Measurements from ENCODE around the gene GAPDHS. TPM values are rescaled to one million over a fixed set of nuclear protein-coding genes. Genes with fewer than 3 reads are reported as not detected.

The GAPDHS gene
- total and polyA plus RNA-seq, 5 donors from 2014 or later, result not detected

GRCh38 chr19:35549879-35550523 is 16.7 kb downstream of the GAPDHS start:
- Mint-ChIP-seq H3K9me3 (peaks cover 0 to 1% (median 0%) of the 10 kb centered on the region in 7 donors), H3K27ac (no peak overlapping the region), H3K4me3 (no peak overlapping the region), H3K27me3 (no peaks in the 10 kb centered on the region), H3K4me1 (peaks cover 6 to 29% (median 18%) of the 10 kb centered on the region in 4 donors), H3K36me3 (peaks cover 5% of the 10 kb centered on the region)
- no peak overlapping the region for H3K27ac ChIP-seq (ENCODE audit: insufficient read depth, low read length, poor library complexity, severe bottlenecking)
- DNase-seq, result no peak
- ATAC-seq (ENCODE audit: low read depth in 2 of 2), result no peak
- H3K27me3 ChIP-seq (ENCODE audit: control insufficient read depth, insufficient read depth, low read length), result no peaks in the 10 kb centered on the region
- H3K9me3 ChIP-seq (ENCODE audit: control insufficient read depth in 2 of 2, low read length in 2 of 2), result no peaks in the 10 kb centered on the region
- no peak overlapping the region for H3K4me3 ChIP-seq (ENCODE audit: low read depth, low read length)
- peaks cover 2% of the 10 kb centered on the region for H3K36me3 ChIP-seq (ENCODE audit: control insufficient read depth, insufficient read depth, low read length)
- H3K4me1 ChIP-seq (ENCODE audit: control insufficient read depth, insufficient read depth, low read length, poor library complexity, severe bottlenecking), result peaks cover 20% of the 10 kb centered on the region

DNA sequence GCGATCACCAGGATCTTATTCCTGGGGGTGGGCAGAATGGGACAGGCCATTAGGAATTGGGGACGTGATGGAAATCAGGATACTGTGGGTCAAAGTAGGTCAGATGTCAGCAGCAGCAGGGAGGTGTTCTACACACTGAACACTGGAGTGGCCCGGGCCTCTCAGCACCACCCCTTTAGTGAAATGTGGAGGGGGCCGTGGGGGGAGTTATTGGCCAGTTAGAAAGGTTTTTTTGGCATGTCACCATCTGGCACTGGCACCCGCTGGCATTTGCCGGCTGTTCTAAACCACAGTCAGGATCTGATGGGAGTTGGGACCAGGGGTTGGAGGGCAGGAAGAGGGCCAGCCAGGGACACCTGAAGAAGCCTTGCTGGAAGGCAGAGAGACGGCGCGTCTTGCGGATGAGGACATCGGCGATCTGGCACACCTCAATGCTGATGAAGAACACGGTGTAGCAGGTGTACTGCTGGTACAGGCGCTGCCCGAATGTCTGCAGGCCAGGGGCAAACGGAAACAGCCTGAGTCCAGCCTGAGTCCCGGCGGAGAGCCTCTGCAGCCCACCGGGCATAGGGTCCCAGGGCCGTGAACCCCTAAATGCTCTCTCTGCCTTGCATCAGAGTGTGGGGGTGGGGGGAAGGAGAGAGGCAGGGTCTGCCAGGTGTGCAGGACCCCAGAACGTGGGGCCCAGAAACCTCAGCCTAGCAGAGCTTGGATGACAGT is 18.0 kb downstream of the GAPDHS start:
- peaks cover 5% of the 10 kb centered on the region for H3K36me3 Mint-ChIP-seq
- DNase-seq (no peak), ATAC-seq (ENCODE audit: low read depth in 2 of 2) (no peak)
- H3K4me3 Mint-ChIP-seq, result no peak overlapping the region
- Histone ChIP-seq H3K27me3 (ENCODE audit: control insufficient read depth, insufficient read depth, low read length) (no peaks in the 10 kb centered on the region), H3K9me3 (ENCODE audit: control insufficient read depth in 2 of 2, low read length in 2 of 2) (no peaks in the 10 kb centered on the region), H3K4me3 (ENCODE audit: low read depth, low read length) (no peak overlapping the region), H3K36me3 (ENCODE audit: control insufficient read depth, insufficient read depth, low read length) (peaks cover 2% of the 10 kb centered on the region), H3K4me1 (ENCODE audit: control insufficient read depth, insufficient read depth, low read length, poor library complexity, severe bottlenecking) (peaks cover 9% of the 10 kb centered on the region), H3K27ac (ENCODE audit: insufficient read depth, low read length, poor library complexity, severe bottlenecking) (no peak overlapping the region)
- H3K9me3 Mint-ChIP-seq, result peaks cover 0 to 1% (median 0%) of the 10 kb centered on the region in 7 donors
- no peaks in the 10 kb centered on the region for H3K27me3 Mint-ChIP-seq
- H3K4me1 Mint-ChIP-seq, result peaks cover 6 to 29% (median 16%) of the 10 kb centered on the region in 4 donors
- H3K27ac Mint-ChIP-seq, result no peak overlapping the region

GRCh38 chr19:35552534-35553384 is 19.5 kb downstream of the GAPDHS start:
- peaks cover 2% of the 10 kb centered on the region for H3K36me3 ChIP-seq (ENCODE audit: control insufficient read depth, insufficient read depth, low read length)
- H3K27me3 ChIP-seq (ENCODE audit: control insufficient read depth, insufficient read depth, low read length), result no peaks in the 10 kb centered on the region
- no peak overlapping the region for H3K4me3 ChIP-seq (ENCODE audit: low read depth, low read length)
- Mint-ChIP-seq H3K27ac (no peak overlapping the region), H3K4me3 (no peak overlapping the region), H3K4me1 (peaks cover 6 to 22% (median 9%) of the 10 kb centered on the region in 4 donors), H3K36me3 (peaks cover 5% of the 10 kb centered on the region), H3K9me3 (peaks cover 0 to 1% (median 0%) of the 10 kb centered on the region in 7 donors), H3K27me3 (no peaks in the 10 kb centered on the region)
- ATAC-seq (ENCODE audit: low read depth in 2 of 2) (no peak), DNase-seq (no peak)
- no peaks in the 10 kb centered on the region for H3K9me3 ChIP-seq (ENCODE audit: control insufficient read depth in 2 of 2, low read length in 2 of 2)
- H3K4me1 ChIP-seq (ENCODE audit: control insufficient read depth, insufficient read depth, low read length, poor library complexity, severe bottlenecking), result peaks cover 2% of the 10 kb centered on the region
- no peak overlapping the region for H3K27ac ChIP-seq (ENCODE audit: insufficient read depth, low read length, poor library complexity, severe bottlenecking)

DNA sequence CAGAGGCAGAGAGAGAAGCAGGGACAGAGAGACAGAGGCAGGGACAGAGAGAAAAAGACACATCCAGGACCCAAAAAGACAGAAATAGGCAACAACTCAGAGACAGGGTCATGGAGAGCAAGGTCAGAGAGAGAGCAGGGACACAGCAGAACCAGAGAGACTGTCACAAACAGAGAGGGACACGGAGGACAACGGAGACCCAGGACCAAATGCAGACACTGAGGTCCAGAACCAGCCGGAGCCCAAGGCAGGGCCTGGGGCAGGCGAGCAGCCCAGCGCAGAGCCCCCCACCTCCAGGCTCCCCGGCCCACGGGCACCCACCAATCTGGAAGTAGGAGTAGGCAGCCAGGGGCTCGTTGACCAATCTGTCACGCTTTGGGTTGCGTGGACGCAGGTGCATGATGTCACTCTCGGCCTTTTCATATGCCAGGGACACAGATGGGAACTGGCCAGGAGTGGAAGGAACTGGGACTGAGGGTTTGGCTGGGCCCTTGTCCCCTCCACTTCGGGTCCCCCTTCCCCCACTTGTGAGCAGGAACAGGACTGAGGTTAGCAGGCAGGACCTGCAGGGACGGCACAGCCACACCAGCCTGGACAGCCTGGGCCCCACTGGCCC is 20.2 kb downstream of the GAPDHS start:
- no peak for DNase-seq
- H3K27ac ChIP-seq (ENCODE audit: insufficient read depth, low read length, poor library complexity, severe bottlenecking), result no peak overlapping the region
- H3K27me3 ChIP-seq (ENCODE audit: control insufficient read depth, insufficient read depth, low read length), result no peaks in the 10 kb centered on the region
- Mint-ChIP-seq H3K9me3 (peaks cover 0 to 1% (median 0%) of the 10 kb centered on the region in 7 donors), H3K27ac (no peak overlapping the region), H3K36me3 (peaks cover 5% of the 10 kb centered on the region), H3K4me1 (peaks cover 6 to 21% (median 9%) of the 10 kb centered on the region in 4 donors), H3K27me3 (no peaks in the 10 kb centered on the region), H3K4me3 (no peak overlapping the region)
- peaks cover 10% of the 10 kb centered on the region for H3K4me1 ChIP-seq (ENCODE audit: control insufficient read depth, insufficient read depth, low read length, poor library complexity, severe bottlenecking)
- no peak for ATAC-seq (ENCODE audit: low read depth in 2 of 2)
- H3K4me3 ChIP-seq (ENCODE audit: low read depth, low read length), result no peak overlapping the region
- H3K9me3 ChIP-seq (ENCODE audit: control insufficient read depth in 2 of 2, low read length in 2 of 2), result no peaks in the 10 kb centered on the region
- peaks cover 2% of the 10 kb centered on the region for H3K36me3 ChIP-seq (ENCODE audit: control insufficient read depth, insufficient read depth, low read length)

DNA sequence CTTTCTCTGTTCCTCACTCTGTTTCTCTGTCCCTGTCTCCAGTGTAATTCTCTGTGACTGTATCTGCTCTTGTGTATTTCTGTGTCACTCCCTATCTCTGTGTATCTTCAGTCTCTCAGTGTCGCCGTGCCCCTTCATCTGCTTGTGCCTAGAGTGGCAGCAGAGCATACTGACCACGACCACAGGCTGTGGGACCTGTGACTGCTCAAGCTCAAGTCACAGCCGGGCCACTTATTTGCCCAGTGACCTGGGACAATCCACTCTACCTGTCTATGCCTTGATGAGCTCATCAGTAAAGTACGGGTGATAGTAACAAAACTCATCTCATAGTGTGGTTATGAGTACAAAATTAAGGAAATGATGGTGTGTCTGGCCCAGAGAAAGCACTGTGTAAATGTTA is 20.8 kb downstream of the GAPDHS start:
- Histone ChIP-seq H3K36me3 (ENCODE audit: control insufficient read depth, insufficient read depth, low read length) (peaks cover 2% of the 10 kb centered on the region), H3K4me1 (ENCODE audit: control insufficient read depth, insufficient read depth, low read length, poor library complexity, severe bottlenecking) (peaks cover 15% of the 10 kb centered on the region), H3K4me3 (ENCODE audit: low read depth, low read length) (no peak overlapping the region), H3K9me3 (ENCODE audit: control insufficient read depth in 2 of 2, low read length in 2 of 2) (no peaks in the 10 kb centered on the region), H3K27ac (ENCODE audit: insufficient read depth, low read length, poor library complexity, severe bottlenecking) (no peak overlapping the region), H3K27me3 (ENCODE audit: control insufficient read depth, insufficient read depth, low read length) (no peaks in the 10 kb centered on the region)
- H3K27ac Mint-ChIP-seq, result peak overlapping the region in 2 of 3 donors; percentile 17 to 27
- no peaks in the 10 kb centered on the region for H3K27me3 Mint-ChIP-seq
- ATAC-seq (ENCODE audit: low read depth in 2 of 2) (no peak), DNase-seq (no peak)
- no peak overlapping the region for H3K4me3 Mint-ChIP-seq
- peaks cover 4% of the 10 kb centered on the region for H3K36me3 Mint-ChIP-seq
- H3K4me1 Mint-ChIP-seq, result peaks cover 4 to 19% (median 5%) of the 10 kb centered on the region in 4 donors
- H3K9me3 Mint-ChIP-seq, result peaks cover 0 to 1% (median 0%) of the 10 kb centered on the region in 7 donors

GRCh38 chr19:35555301-35556005 is 22.2 kb downstream of the GAPDHS start:
- no peak overlapping the region for H3K27ac Mint-ChIP-seq
- Histone ChIP-seq H3K4me1 (ENCODE audit: control insufficient read depth, insufficient read depth, low read length, poor library complexity, severe bottlenecking) (peaks cover 15% of the 10 kb centered on the region), H3K4me3 (ENCODE audit: low read depth, low read length) (no peak overlapping the region), H3K27me3 (ENCODE audit: control insufficient read depth, insufficient read depth, low read length) (no peaks in the 10 kb centered on the region), H3K9me3 (ENCODE audit: control insufficient read depth in 2 of 2, low read length in 2 of 2) (no peaks in the 10 kb centered on the region), H3K27ac (ENCODE audit: insufficient read depth, low read length, poor library complexity, severe bottlenecking) (no peak overlapping the region), H3K36me3 (ENCODE audit: control insufficient read depth, insufficient read depth, low read length) (peaks cover 2% of the 10 kb centered on the region)
- no peak for ATAC-seq (ENCODE audit: low read depth in 2 of 2)
- H3K36me3 Mint-ChIP-seq, result no peaks in the 10 kb centered on the region
- no peak for DNase-seq
- H3K4me1 Mint-ChIP-seq, result peaks cover 0 to 16% (median 1%) of the 10 kb centered on the region in 4 donors
- peak overlapping the region in 2 of 4 donors; percentile 58 to 70 for H3K4me3 Mint-ChIP-seq
- H3K27me3 Mint-ChIP-seq, result peaks cover 3% of the 10 kb centered on the region
- H3K9me3 Mint-ChIP-seq, result peaks cover 0 to 1% (median 0%) of the 10 kb centered on the region in 7 donors

Data from CD4-positive, CD25-positive, alpha-beta regulatory T cell (primary cell).